NT2/D1 (cell line): ENCODE results near the gene ANKRD6.

ENCODE experiments used
- DNase-seq: peaks from one replicate; pipeline ENCODE4 v3.0.0-alpha.2; 2011; ENCODE audit warnings: low read depth, low spot score
- H3K27me3 ChIP-seq: 2 replicates; pipeline ENCODE4 v1.6.0; 2011; ENCODE audit warnings: mild to moderate bottlenecking; ENCODE audit not compliant: insufficient read length, insufficient read depth
- H3K36me3 ChIP-seq: 2 replicates; pipeline ENCODE4 v1.6.1; 2011; ENCODE audit warnings: mild to moderate bottlenecking, low read length, mixed read lengths; ENCODE audit not compliant: insufficient read depth, insufficient read length
- H3K4me1 ChIP-seq: 2 replicates; pipeline ENCODE4 v1.5.1; 2011; ENCODE audit not compliant: insufficient read depth, insufficient read length
- H3K4me3 ChIP-seq: 2 replicates; pipeline ENCODE4 v1.5.1; 2011; ENCODE audit warnings: low read depth; ENCODE audit not compliant: insufficient read length
- H3K9ac ChIP-seq: 2 replicates; pipeline ENCODE4 v1.6.0; 2011; ENCODE audit warnings: low read depth; ENCODE audit not compliant: insufficient read length
- H3K9me3 ChIP-seq: 2 replicates; pipeline ENCODE4 v1.5.1; 2011; ENCODE audit warnings: mild to moderate bottlenecking, low read length; ENCODE audit not compliant: insufficient read depth
- SUZ12 ChIP-seq: IDR thresholded peaks from 2 replicates; pipeline ENCODE4 v1.6.1; 2011; ENCODE audit not compliant: insufficient read length, insufficient read depth; ENCODE audit errors: extremely low read depth
- YY1 ChIP-seq: IDR thresholded peaks from 2 replicates; pipeline ENCODE4 v1.6.1; 2011; ENCODE audit not compliant: insufficient read length, insufficient read depth
- ZNF274 ChIP-seq: IDR thresholded peaks from 2 replicates; pipeline ENCODE4 v1.6.1; 2011; ENCODE audit warnings: mild to moderate bottlenecking, low read depth, low read length

The ANKRD6 gene

DNA sequence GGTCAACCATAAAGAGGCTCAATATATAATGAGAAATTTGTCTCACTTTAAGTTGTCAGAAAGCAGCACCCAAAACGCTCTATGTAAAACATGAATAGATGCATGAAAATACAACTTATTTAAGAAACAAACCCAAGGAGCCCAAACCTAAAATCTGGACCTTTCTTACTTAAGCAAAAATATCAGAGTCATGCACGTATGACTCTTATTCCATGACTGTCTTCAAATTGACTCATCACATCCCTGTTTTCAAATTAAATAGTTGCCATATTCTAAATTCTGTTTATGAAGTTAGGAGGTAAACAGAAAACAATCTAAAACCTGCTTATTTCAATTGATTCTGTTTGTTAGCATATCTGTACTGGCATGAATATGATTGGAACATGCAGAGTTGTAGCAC is 42.1 kb downstream of the ANKRD6 start:
- no peak for DNase-seq
- no peaks in the 10 kb centered on the region for H3K9me3 ChIP-seq
- no peak overlapping the region for H3K9ac ChIP-seq
- no peaks in the 10 kb centered on the region for H3K36me3 ChIP-seq
- H3K4me3 ChIP-seq = no peak overlapping the region
- H3K27me3 ChIP-seq = no peaks in the 10 kb centered on the region
- TF ChIP-seq YY1 = no peak
- no peak for TF ChIP-seq ZNF274
- no peak for TF ChIP-seq SUZ12
- H3K4me1 ChIP-seq = no peaks in the 10 kb centered on the region

- DNase-seq = no peak
- Histone ChIP-seq H3K27me3 (no peaks in the 10 kb centered on the region), H3K36me3 (no peaks in the 10 kb centered on the region), H3K9ac (no peak overlapping the region), H3K4me1 (no peaks in the 10 kb centered on the region), H3K9me3 (no peaks in the 10 kb centered on the region), H3K4me3 (no peak overlapping the region)
- TF ChIP-seq SUZ12 (no peak), YY1 (no peak), ZNF274 (no peak)
Measured at GRCh38 chr6:89475634-89476033, 42.7 kb downstream of the ANKRD6 start.

DNA sequence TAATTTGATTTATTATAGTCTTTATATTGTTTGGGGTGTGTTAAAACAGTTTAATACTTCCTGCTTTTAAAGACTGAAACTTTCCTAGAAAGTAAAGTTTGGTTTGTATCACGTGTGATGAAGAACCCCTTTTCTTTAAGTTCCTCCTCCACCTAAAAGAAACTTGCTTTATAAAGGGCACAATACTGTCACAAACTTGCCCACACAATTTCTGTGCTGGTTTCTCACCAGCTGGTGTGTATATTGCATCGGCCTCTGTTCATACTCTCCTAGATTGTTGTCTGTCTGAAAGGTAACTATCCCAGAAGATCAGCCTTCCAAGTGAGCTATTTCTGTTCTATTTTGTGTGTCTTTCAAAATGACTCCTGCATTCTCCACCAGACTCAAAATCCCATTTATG is 46.9 kb downstream of the ANKRD6 start:
- TF ChIP-seq YY1 = no peak
- TF ChIP-seq SUZ12 = no peak
- TF ChIP-seq ZNF274 = no peak
- no peak for DNase-seq
- no peaks in the 10 kb centered on the region for H3K9me3 ChIP-seq
- H3K27me3 ChIP-seq = no peaks in the 10 kb centered on the region
- H3K4me1 ChIP-seq = peaks cover 4% of the 10 kb centered on the region
- no peak overlapping the region for H3K9ac ChIP-seq
- H3K36me3 ChIP-seq = no peaks in the 10 kb centered on the region
- no peak overlapping the region for H3K4me3 ChIP-seq

DNA sequence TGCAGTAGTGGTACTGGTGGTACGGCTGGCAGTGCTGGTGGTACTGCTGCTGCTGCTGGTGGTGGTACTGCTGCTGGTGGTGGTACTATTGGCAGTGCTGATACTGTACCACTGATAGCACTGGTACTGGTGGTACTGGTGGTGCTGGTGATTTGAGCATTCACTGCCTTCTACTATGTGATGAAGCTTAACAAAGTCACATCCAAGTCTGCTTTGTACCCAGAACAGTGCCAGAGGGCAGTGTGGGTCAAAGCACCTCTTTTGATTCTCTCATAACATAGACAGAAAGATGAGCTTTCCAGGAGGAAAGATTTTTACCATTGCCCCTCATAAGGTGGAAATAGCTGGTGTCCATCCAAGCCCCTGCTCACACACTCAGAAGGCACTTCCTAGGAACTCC is 48.7 kb downstream of the ANKRD6 start:
- Histone ChIP-seq H3K36me3 (no peaks in the 10 kb centered on the region), H3K9ac (no peak overlapping the region), H3K27me3 (no peaks in the 10 kb centered on the region), H3K4me1 (peaks cover 4% of the 10 kb centered on the region), H3K4me3 (no peak overlapping the region), H3K9me3 (no peaks in the 10 kb centered on the region)
- TF ChIP-seq SUZ12 (no peak), ZNF274 (no peak), YY1 (no peak)
- no peak for DNase-seq

DNA sequence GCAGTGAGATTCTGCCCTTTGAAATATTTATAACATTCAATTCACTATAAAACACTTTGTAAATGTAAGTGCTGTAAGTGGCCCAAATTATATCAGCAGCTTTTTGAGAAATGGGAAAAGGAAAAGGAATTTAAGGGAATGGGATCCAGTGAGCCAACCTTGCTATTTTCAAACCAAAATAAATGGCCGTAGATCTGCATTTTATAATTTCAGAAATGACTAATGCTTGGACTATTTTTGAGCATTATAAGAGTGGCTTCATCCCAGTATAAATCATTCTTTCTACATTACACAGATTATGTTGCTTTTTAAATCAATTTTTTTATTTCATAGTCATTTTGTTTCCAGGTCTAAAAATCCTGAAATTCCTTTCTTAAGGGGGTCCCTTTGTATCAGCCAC is 49.2 kb downstream of the ANKRD6 start:
- peaks cover 4% of the 10 kb centered on the region for H3K4me1 ChIP-seq

GRCh38 chr6:89483111-89483720 is 50.3 kb downstream of the ANKRD6 start:
- Histone ChIP-seq H3K9ac (no peak overlapping the region), H3K4me3 (no peak overlapping the region), H3K27me3 (no peaks in the 10 kb centered on the region), H3K36me3 (no peaks in the 10 kb centered on the region), H3K9me3 (no peaks in the 10 kb centered on the region), H3K4me1 (peaks cover 4% of the 10 kb centered on the region)
- DNase-seq = peak; percentile 78
- TF ChIP-seq ZNF274 (no peak), YY1 (no peak), SUZ12 (no peak)

More for the DNA sequence above, 49.2 kb downstream of the ANKRD6 start:
- no peak overlapping the region for H3K9ac ChIP-seq
- no peaks in the 10 kb centered on the region for H3K27me3 ChIP-seq
- H3K4me3 ChIP-seq = no peak overlapping the region
- DNase-seq = no peak
- H3K36me3 ChIP-seq = no peaks in the 10 kb centered on the region
- no peak for TF ChIP-seq YY1
- no peak for TF ChIP-seq ZNF274
- TF ChIP-seq SUZ12 = no peak
- H3K9me3 ChIP-seq = no peaks in the 10 kb centered on the region

GRCh38 chr6:89485320-89485719 is 52.4 kb downstream of the ANKRD6 start:
- Histone ChIP-seq H3K4me1 (peaks cover 4% of the 10 kb centered on the region), H3K4me3 (no peak overlapping the region), H3K9ac (no peak overlapping the region), H3K27me3 (no peaks in the 10 kb centered on the region), H3K9me3 (no peaks in the 10 kb centered on the region), H3K36me3 (no peaks in the 10 kb centered on the region)
- DNase-seq = no peak
- TF ChIP-seq ZNF274 = no peak
- no peak for TF ChIP-seq SUZ12
- TF ChIP-seq YY1 = no peak
